HG03442 (cell line): ENCODE data around the gene HAAO.

Experiments
- ATAC-seq: cut with Tn5 transposase; IDR thresholded peaks from one replicate; pipeline ENCODE4 v1.9.1; 2021; ENCODE audit warnings: mild to moderate bottlenecking, moderate library complexity; ENCODE audit not compliant: unreplicated experiment

The HAAO gene

GRCh38 chr2:42769583-42770287 is 22.6 kb downstream of the HAAO start:
- no peak for ATAC-seq

DNA sequence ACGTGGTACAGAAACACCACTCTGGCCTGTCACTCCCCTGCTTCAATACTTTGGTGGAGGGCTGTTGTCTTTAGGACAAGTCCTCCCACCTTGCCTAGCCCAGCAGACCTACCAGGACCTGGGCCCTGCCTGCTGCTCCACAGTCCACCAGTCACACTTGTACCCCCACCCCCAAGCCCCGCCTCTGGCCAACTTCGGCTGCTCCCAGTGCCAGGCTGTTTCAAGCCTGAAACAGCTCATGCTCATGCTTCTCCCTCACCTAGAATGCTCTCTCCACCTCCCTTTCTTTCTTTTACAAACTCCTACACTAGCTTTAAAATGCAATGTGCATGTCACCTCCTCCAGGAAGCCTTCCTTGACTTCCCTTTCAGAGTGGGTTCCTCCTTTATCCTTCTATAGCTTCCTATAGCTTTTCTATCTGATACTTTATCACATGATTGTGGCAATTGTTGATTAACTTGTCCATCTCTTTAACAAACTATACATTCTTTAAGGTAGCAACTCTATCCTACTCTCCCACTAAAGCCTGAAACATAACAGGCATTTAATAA is 23.6 kb downstream of the HAAO start:
- ATAC-seq: no peak

- no peak for ATAC-seq
These were observed 24.3 kb downstream of the HAAO start for GRCh38 chr2:42767899-42768705.

DNA sequence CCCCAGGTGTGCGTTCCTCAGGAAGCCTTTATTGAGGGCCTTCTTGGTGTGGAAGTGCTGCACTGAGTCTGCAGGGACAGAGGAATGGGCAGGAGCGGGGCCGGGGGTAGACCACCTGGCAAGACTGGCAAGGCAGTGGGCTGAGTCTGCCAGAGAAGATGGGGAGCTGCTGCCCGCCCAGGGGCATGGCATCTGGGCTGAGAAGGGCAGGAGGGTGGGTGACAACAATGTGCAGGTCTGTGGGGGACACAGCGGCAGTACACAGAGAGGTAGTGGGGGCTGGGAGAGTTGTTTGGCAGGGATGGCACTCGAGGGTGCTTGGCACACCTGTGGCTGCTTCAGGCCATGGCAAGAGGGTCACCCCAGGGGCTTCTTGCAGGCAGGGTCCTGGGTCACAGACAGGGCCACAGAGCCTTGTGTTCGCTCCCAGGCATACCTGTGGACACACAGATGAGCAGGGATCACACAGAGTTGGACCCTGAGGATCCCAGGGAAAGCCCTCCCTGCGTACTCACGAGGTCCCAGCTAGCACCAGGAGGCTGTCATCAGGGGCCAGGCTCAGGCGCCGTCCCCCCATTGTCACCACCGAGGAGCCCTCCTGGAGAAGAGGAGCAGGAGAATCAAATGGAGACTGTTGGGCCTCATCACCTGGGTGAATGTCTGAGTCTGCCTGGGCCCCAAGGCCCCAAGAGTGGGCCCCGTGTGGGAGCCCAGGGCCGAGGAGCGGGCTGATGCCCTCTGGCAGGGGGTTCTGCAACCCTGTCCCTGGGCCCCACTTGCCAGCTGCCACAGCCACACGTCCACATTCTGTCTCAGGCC is 25.1 kb downstream of the HAAO start:
- no peak for ATAC-seq

GRCh38 chr2:42765686-42766085 is 26.7 kb downstream of the HAAO start:
- no peak for ATAC-seq

DNA sequence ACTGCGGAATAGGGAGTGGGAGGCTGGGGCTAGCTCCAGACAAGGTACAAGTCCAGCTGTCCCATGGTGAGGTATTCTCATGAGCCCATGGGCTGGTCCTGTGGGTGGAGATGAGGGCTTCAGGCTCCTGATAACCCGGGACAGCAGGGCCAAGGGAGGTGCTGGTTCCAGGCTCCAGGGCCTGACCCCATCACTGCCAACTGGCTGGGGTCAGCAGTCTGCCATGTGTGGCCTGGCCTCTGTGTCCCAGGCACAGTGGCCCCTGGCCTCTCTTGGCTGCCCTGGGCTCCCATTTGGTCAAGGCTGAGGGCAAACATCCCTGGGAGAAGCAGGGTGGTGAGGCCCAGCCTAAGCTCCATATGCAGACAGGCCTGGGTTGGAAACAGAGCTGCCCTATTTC is 27.5 kb downstream of the HAAO start:
- ATAC-seq: no peak

DNA sequence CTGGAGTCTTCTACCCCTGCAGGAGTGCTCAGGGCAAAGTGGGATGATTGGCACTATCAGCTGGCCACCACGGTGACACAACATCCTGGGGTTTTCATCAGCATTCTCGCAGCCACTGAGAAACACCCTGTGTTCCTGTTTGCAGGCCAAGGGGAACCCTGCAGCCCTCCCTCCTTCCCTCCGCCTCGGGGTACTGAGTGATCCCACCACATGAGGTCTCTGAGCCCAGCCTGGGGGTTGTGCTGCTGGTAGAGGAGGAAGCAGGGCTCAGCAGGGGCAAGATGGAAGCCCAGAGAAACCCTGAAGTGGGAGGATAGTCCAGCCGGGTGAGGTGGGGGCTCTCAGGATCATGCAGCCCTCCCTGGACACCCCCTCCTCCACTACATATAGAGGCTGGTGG is 28.3 kb downstream of the HAAO start, which contains the start of gene OXER1:
OXER1 (minus strand) TSS at position 40 of the 400 bp plus-strand sequence. CDS start 73 bp downstream, outside the sequence.
- no peak for ATAC-seq

- ATAC-seq: no peak
These were observed 29.3 kb downstream of the HAAO start for GRCh38 chr2:42762823-42763804.

DNA sequence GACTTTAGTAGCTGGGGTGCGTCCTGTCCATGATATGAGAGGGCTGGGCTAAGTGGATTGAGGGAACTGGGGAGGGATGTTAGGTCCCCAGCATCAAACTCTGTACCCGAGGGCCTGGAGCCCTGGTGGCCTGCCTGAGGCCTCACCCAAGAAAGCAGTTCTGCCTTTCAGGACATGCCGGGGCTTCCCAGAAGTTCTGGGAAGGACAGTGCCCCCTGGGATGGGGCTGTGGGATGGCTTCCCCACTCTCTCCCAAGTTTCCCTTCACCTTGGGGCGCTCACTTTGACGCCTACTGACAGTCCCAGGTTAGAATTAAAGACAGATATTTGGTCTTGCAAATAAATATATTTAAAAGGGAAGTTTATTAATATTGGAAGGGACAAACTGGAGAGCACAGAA is 30.2 kb downstream of the HAAO start:
- ATAC-seq: no peak

DNA sequence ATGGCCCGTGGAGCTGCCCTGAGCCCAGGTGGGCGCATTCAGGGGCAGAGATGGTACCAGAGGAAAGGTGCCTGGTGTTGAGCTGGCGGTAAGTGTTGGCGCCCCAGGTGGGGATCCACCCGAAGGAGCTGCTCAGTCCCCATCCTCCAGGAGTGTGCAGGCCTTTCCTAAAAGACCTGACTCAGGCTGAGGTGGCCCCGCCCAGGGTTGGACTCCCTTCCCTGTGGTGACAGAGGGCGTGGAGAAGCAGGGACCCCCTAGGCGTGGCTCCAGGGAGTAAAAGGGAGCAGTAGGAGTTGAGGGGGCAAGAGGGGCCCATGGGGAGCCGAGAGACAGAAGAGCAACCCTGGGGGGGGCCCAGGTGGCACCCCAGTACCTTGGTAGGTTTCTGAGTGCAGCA is 30.8 kb downstream of the HAAO start:
- ATAC-seq: no peak

DNA sequence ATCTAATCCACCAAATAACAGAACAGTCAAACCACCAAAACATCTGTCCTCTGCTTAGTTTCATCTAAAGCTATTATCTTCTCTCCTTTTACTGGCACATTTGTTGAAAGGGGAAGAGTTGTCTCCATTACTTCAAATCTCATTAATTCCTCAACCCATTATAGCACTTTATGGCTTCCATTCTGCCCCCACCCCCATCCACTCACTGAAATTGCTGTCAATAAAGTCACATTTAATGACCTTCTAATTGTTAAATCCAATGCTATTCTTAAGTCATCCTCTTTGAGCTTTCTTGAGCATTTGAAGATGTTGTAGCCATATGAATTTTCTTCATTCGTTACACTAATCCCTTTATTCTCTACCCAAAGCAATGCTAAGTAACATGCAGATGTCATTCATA is 33.6 kb downstream of the HAAO start:
- no peak for ATAC-seq

DNA sequence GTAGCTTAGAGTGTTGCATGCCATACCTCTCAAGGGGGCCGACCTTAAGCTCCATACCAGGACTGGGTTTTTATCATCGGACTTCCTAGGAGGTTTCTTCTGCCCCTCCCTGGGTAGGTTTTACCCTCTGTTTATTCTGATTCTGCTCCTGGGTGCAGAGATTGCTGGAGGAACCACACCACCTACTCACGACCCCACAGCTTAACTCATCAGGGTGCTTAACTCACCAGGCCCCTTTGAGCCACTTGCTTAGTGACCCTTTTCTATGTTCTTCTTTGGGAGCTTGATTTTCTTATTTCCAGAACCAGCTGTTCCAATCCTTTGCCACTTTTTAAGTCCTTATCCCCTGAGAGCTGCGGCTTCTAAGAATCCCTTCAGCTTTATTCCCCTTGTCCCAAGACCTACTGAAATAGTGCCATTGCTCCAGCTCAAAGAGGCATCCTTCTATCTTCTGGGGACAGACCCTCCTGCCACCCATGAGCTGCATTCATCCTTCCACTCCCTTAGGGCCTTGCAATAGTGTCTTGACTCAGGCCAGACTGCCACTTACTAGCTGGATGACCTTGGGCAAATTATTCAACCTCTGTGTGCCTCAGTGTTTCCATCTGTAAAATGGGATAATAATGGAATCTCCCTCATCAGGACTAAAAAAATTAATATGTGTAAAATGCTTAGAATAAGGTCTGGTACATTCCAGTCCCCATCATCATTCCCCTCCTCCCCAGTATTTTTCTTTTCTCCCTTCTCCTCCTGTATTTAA is 34.2 kb downstream of the HAAO start:
- no peak for ATAC-seq

DNA sequence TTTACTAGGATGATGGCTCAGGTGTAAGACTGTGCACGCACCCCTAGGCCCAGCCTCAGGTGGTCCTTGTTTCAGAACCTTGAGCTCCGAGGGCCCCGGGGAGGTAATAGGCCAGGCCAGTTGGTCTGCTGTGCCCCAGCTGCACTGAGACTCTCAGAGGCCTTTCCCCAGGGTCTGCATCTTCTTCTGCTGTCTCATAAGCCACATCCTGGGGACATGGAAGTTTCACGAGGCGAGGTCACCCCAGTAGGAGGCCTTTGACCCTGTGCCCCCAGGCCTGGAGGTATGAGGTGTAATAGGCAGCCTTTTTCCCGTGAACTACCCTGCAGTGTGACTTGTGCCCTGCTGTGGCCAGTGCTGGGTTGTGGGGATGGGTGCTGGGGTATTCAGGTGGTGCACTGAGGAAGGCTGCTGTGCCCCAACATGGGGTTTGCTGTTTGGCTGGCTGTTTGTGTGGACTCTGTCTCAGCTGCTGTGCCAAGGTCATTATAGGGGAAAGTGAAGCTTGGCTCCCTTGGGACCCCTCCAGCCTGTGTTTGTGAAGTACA is 35.3 kb downstream of the HAAO start:
- ATAC-seq: no peak

DNA sequence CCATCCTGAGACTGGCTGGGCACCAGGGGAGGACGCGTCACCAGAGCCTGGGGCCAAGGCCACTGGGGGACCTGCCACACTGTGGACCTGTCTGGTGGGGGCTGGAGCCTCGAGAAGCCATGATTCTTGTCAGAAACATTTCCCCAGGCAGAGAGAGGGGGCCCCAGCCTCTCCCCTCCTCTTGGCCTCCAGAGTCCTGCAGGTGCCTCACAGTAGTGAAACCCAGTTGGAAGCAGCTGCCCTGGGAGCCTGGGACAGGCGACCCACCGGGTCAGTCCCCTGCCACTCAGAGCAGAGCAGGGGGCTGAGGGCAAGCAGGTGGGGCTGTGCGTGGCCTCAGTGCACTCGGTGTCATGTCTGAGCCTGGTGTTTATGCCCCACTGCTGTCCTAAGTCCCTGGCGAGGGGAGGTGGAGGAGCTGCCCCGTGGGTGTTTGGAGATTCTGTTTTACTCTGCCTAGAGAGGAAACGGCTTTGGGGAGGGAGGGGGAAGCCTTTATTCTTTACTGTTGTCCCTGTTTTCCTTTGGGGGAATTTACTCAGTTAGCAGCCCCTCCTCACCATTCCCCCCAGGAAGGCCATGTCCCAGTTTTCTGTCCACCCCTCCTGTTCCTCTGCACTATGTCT is 36.1 kb downstream of the HAAO start:
- no peak for ATAC-seq

GRCh38 chr2:42755191-42755880 is 37.0 kb downstream of the HAAO start:
- no peak for ATAC-seq

- ATAC-seq: no peak
These were observed 37.6 kb downstream of the HAAO start for GRCh38 chr2:42754776-42755140.

DNA sequence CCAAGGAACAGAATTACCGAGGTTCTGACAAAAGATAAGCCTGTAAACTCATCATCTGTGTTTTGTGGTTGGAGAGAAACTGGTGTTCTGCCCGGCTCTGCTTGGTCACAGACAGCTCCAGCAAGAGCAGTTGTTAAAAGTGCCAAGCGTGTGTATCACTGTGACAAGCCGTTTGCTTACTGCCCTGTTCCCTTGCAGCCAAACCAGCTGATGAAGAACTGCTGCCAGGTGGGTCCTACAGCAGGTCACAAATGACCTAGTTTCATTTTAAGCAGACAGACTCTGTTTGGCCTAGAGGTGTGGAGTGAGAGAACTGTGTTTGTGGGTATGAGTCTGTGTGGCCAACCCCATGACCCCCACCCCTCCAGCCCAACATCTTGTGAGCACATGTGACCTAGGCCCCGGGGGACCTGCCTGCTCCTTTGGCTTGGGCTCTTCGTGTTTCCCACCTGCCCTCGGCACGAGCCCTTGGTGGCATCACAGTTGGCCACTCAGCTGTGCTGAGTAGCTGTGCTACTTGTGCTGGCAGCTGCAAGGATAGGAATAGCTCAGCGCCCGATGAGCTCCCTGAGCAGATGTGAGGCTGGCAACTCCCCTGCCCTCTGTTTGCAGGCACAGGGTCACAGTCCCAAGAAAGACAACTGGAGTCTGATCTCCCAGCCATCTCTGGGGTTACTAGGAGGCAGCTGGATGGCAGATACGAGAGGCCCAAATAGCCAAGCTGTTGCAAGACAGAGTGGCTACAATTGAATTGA is 38.2 kb downstream of the HAAO start:
- peak; percentile 61 for ATAC-seq
